Stimulated activated CD8-positive, alpha-beta memory T cell treated with anti-CD3 and anti-CD28 coated beads, Interleukin-15, amount 100 ng/mL, for 1 hour (primary cell): ENCODE data around the gene GHR.

Source experiments
- DNase-seq: peaks from one replicate; pipeline ENCODE4 v3.0.0-alpha.2; 2020; ENCODE audit warnings: low read depth

GHR gene

DNA sequence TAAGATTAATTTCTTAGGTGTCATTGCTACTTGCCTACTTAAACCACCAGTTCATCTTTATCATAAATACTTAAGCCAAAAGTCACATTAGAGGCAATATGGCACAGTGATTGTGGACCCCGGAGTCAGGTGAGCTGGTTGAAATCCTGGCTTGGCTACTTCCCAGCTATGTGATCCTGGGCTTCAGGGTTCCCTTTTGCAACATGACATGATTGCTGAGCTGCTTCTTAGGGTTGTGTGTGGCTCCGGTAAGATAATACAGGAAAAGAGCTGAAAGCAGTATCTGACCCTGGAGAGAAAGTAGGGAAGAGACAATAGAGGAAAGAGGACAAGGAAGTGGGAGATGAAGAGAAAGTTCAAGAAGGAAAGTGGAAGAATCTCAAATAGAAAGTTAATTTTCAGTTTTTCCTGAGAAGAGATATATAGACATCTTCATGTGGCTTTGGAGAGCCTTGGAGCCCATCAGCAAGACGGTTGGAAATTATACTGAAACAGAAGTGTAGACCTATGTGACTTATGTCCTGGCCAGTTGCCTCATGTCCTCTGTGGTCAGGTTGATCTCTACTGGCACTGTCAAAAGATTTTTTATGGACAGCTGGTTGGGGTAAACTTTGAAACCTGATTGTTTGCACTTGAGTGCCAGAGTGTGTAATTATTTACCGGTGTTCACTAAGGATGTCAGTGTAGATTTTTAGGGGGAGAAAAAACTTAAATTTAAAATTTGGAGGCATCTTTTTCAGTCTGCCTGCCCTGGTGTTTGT lies 93.2 kb downstream of the GHR start:
- DNase-seq, result no peak

DNA sequence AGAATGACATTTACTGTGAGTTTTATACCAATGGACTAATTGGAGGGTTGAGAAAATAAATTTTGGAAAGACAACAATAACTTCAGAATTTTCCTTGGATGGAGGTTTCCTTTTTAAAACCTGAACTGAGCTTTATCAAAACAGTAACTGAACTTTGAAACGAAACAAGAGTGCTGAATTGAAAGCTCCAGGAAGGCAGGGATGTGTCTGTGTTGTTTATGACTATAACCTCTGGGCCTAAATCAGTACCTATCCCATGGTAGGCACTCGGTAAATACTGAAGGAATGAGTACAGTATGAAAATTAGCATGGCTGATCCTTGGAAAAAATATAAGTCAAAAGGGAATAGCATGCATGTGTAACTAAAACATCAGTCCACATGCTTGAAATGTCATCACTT lies 93.9 kb downstream of the GHR start:
- no peak for DNase-seq

DNA sequence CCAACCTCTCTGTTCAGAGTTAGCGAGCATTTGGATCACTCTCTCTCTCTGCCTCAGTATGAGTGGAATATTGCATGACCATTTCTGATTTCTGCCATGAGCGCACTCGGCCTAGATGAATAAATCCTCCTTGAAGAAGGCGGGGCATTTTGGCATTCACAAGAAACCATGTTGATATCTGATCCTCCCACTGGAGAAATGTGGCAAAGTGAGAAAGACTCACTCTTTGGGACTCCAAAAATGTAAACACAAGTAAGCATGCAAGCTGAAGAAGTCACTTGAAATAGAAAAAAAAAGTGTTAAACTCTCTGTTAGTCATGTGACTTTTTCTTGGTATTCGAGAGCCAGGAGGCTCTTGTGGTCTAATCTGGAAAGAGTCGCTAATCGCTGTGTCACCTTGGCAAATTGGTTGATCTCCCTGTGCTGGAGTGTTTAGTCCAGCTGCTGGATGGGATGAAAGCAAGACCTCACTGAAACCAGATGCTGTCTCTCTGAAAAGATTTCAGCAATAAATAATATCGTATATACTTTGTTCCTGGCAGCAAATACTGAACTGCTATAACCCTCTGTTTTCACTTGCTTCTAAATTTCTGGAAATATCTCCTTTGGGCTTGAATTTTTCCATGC lies 95.5 kb downstream of the GHR start:
- DNase-seq, result no peak

DNA sequence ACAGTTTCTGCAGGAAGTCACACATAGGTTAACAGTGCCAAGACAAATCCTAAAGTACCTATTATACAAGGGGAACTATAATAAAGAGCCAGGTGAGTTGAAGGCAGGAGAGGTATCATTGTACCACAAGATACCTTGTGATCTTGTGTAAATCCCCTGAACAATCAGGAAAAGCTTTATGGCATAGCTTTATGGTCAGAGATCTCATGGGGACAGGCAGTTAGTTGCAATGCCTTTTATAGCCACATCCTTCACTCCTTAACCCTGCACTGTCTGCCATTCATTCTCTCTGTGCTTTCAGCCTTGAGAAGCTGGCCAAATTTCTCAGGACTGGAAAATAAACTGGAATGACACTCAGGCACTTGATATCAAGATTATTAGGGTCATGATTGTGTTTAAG lies 97.0 kb downstream of the GHR start:
- no peak for DNase-seq

DNA sequence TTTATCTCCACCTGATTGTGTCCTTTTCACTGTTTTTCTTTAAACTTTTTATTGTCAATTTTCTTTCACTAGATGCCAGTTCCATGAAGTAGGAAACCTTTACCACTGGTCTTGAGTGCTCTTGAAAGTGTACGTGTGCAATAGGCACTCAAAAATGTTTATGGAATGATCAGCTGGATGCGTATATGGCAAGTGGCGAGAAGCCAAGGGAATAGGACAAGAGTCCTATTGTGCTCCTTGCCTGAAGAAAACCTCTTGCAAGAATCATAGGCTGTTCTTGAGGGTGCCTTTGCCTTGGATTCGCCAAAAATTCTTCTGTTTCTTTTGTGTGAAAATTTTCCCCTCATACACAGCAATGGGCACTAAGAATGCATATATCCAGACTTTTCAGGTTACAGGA lies 97.7 kb downstream of the GHR start:
- no peak for DNase-seq

DNA sequence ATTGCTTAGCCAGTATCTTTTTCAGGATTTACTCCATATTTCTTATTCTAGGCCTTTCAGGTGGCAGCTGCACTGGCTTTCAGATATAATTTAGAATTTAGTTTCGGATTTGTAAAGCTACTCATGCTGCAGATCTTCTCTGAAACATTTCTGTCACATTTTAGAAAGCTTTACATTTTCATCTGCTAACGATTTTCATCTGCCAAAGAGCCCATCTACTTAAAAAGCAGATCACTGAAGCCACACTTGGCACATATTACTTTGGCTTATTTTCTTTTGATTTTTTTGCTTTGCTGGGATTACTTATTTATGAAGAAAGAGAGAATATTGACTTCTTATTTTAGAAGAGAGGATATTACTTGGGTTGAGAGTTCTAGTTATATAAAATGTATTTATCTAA lies 98.2 kb downstream of the GHR start:
- no peak for DNase-seq

DNA sequence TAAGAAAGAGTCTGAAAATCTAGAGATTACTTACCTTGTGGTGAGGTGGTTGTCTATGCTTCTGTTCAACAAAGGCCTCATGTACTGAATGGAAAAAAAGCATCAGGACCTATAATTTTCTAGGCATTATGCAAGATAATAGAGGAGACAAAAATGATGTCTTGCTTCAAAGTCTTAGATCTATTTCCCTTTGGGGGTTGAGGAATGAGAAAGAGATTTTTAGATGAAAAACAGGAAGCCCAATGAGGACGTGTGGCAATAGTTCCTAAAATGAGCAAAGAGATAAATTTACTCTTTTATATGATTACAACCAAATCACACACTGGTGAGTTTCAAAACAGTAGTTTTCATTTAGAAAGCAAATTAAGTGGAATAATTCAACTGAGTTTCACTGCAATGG lies 99.5 kb downstream of the GHR start:
- DNase-seq, result no peak

DNA sequence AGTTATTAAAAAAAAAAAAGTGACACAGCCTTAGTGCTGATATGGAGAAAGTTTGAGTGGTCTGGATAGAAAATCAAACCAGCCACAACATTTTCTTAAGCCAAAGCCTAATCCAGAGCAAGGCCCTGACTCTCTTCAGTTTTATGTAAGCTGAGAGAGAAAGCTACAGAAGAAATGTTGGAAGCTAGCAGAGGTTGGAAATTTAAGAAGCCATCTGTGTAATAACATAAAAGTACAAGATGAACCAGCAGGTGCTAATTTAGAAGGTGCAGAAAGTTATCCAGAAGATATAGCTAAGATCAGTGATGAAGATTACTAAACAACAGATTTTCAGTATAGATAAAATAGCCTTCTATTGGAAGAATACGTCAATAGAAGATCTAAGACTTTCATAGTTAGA lies 102.9 kb downstream of the GHR start:
- no peak for DNase-seq

DNA sequence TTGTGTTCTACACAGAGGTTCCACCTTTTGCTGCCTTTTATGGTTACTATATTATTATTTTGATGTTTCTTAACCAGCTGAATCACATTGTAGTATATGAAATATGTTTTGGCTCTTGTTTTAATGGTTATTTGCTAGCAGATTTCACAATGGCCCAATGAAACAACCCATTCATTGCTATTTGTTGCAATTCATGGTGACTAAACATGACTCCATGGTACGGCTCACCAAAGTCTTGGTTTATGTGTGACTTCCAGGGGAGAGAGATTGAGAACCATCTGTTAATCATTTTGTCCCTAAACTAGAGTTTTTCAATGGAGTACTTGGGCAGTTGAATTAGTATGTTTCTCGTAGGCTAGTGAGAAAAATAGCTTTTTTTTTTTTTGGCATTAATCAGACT lies 108.4 kb downstream of the GHR start:
- no peak for DNase-seq

DNA sequence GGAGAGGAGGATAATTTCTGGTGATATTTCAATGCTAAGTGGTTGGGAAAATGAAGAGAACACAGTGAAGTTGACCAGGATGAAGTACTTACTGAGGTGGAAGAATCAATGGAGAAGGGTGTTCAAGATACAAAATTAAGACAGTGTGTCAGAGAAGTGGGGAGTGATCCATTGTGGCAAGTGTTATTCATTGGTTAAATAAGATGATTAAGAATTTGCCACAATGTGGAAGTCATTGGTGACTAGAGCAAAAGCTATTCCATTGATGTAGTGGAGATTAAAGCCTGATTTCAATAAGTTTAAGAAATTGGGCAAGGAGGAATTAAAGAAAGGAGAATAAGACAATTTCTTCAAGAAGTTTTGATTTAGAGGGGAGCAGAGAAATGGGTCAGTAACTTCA lies 118.9 kb downstream of the GHR start:
- DNase-seq, result no peak

DNA sequence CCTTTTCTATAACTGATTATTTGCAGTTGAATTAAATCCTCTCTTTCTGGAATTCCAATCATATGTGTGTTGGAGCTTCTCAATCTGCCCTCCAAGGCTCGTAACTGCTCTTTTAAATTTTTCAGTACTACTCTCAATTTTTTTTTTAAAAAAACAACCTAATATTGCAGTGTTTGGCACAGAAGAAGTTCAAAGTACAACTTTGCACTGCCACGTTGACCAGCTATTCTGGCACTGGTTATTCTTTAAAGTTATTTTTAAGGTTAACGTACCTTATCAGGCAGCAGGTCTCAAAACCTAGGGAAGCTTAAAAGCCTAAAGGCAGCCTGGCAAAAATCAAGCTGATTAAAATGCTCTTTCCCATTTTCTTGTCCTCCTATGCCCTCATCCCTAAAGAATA lies 120.5 kb downstream of the GHR start:
- DNase-seq, result no peak

DNA sequence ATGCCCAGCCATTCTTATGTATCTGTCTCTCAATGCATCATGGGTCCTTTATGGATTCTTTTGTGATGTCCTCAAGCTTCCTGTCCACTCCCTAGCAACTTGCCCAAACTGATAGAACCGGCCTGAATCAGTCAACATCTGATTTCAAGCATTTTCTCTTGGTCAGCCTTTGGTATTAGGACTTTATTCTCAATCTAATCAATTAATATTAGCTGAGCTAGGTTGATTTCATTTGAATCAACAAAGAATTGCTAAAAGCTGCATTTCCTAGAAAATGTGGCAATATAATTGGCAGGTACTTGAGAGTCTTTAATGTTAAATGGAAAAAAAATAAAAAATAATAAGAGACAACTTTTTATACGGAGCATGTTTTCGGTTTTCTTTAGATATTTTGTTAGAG lies 121.8 kb downstream of the GHR start:
- DNase-seq, result no peak

DNA sequence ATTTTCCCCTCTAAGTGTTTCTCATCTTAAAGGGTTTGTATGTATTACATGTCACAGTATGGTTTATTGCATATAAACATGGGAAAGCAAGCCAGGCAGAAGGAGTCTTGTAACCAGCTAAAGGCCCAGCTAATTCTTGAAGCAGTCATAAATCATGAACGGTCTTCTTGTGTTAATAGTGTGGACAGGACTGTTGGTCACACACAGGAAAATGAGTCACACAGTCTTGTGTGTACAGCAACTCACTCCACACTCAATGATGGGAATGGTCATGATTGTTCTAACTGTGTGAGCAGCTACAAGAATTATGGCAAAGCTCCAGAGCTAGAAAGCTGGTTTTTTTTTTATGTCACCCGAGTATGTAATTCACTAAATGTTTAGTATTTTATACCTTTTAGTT lies 123.9 kb downstream of the GHR start:
- DNase-seq, result no peak

DNA sequence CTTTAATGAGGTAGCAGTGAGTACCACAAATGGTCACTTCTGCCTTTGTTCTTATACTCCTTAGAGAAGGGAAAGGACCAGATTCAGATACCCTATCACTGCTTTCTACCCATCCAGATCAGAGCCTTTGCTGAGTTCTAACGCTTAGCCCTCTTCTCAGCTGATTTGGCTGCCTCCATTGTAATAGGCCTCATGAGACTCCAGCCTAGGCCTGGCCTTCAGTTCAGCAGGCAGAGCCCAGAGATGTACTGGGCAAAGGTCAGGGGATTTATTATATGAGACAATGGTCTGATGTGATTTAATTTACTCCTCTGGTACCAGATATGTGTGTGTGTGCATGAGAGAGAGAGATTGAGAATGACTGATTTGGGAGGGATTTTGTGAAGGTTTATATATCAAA lies 124.7 kb downstream of the GHR start:
- no peak for DNase-seq

DNA sequence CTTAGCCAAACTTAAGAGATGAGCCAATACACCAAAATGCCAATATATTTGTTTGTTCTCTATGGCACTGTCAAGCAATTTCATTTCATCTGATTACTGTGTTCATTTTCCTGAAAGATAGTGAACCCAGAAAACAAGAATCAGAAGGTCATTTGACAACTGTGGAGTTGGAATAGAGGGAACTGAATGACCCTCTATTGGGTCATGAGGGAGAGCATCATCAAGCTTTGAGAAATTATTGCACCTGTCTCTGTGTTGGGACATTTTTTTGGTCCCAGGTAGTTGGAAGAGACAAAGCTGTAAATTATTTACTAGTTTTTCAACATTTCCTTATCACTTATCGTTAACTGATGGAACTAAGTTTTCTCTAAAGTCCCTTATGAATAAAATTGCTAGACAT lies 129.4 kb downstream of the GHR start:
- no peak for DNase-seq

DNA sequence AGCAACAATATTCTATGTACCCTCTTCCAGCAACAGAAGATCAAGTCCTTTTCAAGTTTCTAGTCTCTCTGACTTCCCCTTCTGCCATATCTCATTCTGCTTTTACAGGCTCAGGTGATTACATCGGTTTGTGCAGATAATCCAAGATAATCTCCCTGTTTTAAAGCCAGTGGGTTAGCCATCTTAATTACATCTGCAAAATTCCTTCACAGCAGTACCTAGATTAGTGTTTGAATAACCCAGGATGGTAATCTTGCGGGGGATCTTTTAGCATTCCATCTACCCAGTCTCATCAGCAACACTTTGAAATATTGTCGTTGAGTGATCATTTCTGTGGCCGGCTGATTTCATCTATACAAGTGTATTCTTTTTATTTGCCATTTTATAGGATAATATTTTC lies 130.2 kb downstream of the GHR start:
- no peak for DNase-seq

DNA sequence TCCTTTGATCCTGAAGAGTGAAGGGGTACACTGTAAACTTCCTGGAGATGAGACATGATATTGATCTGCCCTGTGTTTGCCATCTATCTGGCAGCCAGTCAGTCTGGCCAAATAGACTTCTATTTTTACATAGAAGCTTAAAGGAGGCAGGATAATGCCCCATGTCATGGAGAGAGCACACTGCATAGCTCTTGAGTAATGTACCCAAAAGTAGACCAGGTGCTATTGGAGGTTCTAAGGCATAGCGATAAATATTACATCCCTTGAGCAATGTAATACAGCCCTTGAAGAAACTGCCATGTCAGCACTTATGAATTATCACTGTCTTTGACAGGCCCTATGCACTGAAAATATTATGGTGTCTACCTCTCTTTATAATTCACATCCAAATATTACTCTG lies 131.8 kb downstream of the GHR start:
- DNase-seq, result no peak

DNA sequence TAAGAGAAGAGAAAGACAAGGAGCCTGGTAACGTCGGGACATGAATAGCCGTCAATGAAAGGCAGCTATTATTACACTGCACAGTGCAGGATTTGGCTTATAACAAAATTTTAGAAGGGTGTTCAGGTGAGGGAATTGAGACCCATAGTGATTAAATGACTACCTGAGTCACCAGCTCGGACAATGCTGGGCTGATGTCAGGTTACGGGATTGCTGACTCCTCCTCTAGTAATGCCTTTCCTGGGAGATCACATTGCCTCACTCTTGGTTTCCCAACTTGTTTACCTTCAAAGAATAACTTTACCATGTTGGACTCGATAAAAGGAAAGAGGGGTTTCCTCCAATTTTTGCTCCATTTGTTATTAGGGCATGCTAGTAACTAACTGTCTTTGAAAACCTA lies 132.6 kb downstream of the GHR start:
- DNase-seq, result no peak

DNA sequence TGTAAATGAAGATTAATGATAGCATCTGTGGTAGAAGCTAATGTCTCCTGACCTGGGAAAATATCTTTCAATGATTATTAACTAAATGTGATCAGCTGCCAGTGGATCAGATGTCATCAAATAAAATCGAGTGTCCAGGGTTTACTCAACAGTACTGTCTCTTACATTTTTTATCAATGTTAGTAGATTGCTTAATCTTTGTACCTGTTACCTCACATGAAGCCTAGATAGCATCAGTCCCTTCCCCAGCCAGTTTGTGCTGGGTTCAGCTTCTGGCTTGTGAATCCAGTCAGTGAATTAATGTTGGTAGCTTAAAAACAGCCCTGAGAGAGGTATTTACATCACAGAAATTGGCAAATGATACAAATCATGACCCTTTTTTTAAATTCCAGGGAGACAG lies 134.4 kb downstream of the GHR start:
- DNase-seq, result no peak

DNA sequence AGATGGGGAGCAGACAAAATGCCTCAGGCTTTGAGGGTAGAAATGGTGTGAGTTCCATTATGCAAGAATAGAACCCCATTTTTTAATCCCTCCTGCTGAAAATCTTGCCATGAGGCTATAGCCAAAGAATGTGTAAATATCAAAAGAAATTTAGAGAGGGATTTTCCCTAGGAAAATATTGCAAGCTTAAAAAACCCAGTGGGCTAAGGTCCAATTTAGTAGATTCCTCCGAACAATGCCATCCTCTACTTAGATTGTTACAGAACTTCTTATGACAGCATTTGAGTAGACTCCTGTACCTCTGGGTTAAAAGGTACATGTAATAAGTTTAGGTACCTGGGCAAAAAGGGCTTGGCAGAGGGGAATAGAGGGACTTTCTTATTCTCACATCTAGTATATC lies 138.4 kb downstream of the GHR start:
- DNase-seq, result no peak

DNA sequence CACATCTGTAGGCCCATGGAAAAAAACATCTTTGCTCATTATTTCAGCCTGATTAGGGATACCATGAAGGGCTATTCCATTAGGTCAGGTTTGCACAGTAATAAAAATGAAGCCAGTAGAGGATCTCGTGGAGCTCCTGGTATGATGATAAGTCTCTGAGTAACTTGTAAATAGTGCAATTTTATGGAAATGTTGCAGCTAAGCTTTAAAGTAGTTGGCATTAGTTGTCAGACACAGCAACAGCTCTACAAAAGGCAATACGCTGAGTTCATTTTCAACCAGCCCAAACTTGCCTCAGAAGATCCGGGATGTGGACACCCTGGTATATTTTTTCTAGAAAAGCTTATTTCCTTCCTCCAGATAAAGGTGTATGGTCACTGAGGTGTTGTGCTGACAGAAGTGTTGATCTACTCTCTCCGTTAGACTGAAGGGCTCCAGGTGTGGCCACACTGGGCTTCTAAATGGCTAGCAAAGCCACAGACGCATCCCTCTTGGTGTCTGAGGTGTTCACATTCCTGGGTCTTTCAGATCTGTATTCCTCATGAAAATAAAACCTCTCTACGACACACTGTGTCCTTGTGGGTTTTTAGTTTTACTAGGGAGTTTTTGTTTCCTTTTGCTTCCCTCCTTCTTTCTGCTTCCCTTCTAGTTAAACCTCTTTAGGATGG lies 141.6 kb downstream of the GHR start:
- DNase-seq, result no peak

DNA sequence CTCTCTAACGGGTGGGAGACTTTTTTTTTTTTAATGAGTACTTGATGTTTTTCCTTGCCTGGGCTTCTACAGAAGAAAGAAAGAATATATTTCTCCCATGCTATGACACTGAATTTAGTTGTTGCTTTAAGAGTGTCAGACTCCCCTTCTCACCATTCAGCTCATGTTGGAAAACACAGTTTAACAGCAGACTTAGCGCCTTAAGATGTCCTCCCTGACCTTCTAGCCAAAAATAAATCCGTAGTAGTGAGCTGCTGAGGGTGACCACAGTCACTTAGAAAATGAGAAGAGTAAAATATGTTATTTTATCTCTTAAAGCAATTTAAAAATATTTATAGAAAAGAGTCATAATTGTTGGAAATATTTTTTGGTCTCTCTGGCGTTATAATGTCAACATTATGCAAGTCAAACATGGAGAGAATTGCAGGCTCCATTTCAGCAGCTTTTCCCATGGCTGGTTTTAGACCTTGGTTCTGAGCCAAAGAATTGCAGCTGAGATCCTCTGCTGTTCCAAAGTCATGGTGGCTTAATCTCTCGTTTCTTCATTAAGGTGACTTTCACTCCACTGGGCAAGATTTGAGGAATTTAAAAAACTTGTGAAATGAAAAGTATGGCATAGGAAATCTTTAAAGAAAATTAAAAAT lies 143.5 kb downstream of the GHR start:
- DNase-seq, result no peak

DNA sequence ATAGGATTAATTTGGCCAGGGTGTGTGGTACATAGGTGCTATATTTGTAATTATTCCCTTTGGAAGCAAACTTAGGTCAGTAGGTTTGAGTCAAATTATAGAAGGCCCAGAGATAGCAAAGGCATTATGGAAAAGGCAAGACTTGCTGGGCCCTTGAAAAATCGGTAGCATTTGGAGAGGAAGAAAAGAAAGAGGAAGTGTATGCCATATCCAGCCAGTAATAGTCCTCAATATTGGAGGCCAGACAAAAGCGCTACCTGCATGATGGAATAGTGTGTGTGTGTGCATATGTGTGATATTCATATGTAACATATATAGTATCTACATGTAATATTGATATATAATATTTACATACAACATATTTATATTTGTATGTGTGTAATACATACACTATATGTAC lies 146.1 kb downstream of the GHR start:
- DNase-seq, result no peak
